Measurements from ENCODE around the gene ABCB8.

DNA sequence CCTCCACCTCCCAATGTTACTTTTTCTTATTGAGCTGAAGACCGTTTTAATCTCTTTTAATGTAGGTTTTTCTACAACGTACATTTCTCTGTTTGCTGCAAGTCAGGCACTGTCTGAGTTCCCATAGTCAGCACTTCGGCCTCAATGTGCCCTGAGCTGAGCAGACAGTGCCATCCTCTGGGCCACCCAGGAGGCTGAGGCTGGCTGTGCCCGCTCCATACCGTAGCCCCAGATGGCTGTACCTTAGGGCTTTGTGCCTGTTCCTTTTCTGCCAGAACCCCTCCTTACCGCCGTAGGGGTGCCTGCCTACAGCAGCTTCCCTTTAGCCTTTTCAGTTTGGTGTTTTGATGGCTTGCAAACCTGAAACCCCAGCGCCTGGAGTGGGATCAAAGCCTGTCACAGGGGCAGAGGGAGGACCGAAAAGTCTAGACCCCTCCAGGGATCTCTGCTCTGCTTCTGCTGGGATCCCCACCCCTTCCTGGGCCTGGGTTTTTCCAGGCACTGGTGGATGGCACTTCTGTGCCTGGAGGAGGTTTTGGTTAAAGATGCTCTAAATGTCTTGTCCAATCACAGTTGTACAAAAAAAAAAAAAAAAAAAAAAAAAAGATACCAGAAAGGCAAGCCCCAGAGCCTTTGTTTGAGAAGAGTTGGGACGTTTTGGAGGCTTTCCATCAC is 67.0 kb downstream of the ABCB8 start:
- TF ChIP-seq, protein P1, sequence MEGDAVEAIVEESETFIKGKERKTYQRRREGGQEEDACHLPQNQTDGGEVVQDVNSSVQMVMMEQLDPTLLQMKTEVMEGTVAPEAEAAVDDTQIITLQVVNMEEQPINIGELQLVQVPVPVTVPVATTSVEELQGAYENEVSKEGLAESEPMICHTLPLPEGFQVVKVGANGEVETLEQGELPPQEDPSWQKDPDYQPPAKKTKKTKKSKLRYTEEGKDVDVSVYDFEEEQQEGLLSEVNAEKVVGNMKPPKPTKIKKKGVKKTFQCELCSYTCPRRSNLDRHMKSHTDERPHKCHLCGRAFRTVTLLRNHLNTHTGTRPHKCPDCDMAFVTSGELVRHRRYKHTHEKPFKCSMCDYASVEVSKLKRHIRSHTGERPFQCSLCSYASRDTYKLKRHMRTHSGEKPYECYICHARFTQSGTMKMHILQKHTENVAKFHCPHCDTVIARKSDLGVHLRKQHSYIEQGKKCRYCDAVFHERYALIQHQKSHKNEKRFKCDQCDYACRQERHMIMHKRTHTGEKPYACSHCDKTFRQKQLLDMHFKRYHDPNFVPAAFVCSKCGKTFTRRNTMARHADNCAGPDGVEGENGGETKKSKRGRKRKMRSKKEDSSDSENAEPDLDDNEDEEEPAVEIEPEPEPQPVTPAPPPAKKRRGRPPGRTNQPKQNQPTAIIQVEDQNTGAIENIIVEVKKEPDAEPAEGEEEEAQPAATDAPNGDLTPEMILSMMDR (IDR thresholded peaks at IDR 0.05) = no peak
- no peak for TF ChIP-seq POLR2A (IDR thresholded peaks at IDR 0.05)

All from heart left ventricle (tissue), 13 donors.